H1 (cell line): ENCODE results near the gene ACTC1. TPM values are rescaled to one million over a fixed set of nuclear protein-coding genes. Genes with fewer than 3 reads are reported as not detected.

Experiments
- CEBPB ChIP-seq: IDR thresholded peaks from 2 replicates; pipeline ENCODE4 v1.6.1; 2012; ENCODE audit warnings: low read depth, low read length
- CTCF ChIP-seq, 3 experiments: IDR thresholded peaks; 1 replicate in 2 of 3; 2 replicates in 1 of 3; pipeline versions ENCODE4 v1.5.1 to v1.6.1; 2011; ENCODE audit warnings: low read length in 3 of 3, mild to moderate bottlenecking in 3 of 3, inconsistent platforms in 2 of 3, low read depth in 1 of 3, moderate library complexity in 1 of 3; ENCODE audit not compliant: insufficient read depth in 1 of 3; ENCODE audit errors: control extremely low read depth in 1 of 3
- EP300 ChIP-seq, 2 experiments: IDR thresholded peaks; 1 replicate in 1 of 2; 2 replicates in 1 of 2; pipeline ENCODE4 v1.6.1; 2011 to 2012; ENCODE audit warnings: low read depth in 2 of 2, low read length in 2 of 2, mild to moderate bottlenecking in 2 of 2, borderline replicate concordance in 1 of 2, inconsistent platforms in 1 of 2, moderate library complexity in 1 of 2
- POLR2A ChIP-seq, 2 experiments: IDR thresholded peaks; 1 replicate in 1 of 2; 2 replicates in 1 of 2; pipeline ENCODE4 v1.6.1; 2011; ENCODE audit warnings: low read depth in 2 of 2, low read length in 2 of 2, mild to moderate bottlenecking in 2 of 2; ENCODE audit errors: control extremely low read depth in 1 of 2
- POU5F1 ChIP-seq: IDR thresholded peaks from 2 replicates; pipeline ENCODE4 v1.6.1; 2011; ENCODE audit warnings: low read depth, mild to moderate bottlenecking, low read length, moderate library complexity
- TBP ChIP-seq: IDR thresholded peaks from 2 replicates; pipeline ENCODE4 v1.6.1; 2011; ENCODE audit warnings: low read depth, low read length, improper control_type of control experiment
- ZNF274 ChIP-seq: IDR thresholded peaks from 2 replicates; pipeline ENCODE4 v1.7.0; 2012; ENCODE audit warnings: low read length, borderline replicate concordance; ENCODE audit errors: extremely low read depth
- polyA plus RNA-seq, 7 experiments: library from polyadenylated mRNA; depleted of rRNA in 3 of 7; stranded (reverse) in 5 of 7; unstranded in 2 of 7; fragments of >200 nt in 5 of 7; fragments of 200-250 nt in 2 of 7; gene quantifications; 1 replicate in 5 of 7; 2 replicates in 1 of 7; 4 replicates in 1 of 7; pipeline versions ENCODE4 v1.2.1 to v1.2.3, GENCODE V29; 2011 to 2013; ENCODE audit warnings: missing spikeins in 2 of 7, mixed read lengths in 2 of 7
- total RNA-seq: library from RNA; stranded (reverse); fragmentation: NEBNext Ultra II Directional; extraction: Animal tissue kit (Norgen Biotek cat#: 25700); gene quantifications from 2 replicates; pipeline ENCODE4 v1.2.1, GENCODE V29; 2021

The ACTC1 gene
- total and polyA plus RNA-seq, 2 of the 8 experiments (the other 6 are each of a cell fraction or from before 2014, with no cell fraction given) = 37.6 to 90.0 TPM

- TF ChIP-seq CTCF (IDR thresholded peaks at IDR 0.05; ENCODE audit: control extremely low read depth in 1 of 3, insufficient read depth in 1 of 3, low read depth in 1 of 3, low read length in 3 of 3) = no peak
- no peak for TF ChIP-seq POLR2A (IDR thresholded peaks at IDR 0.05; ENCODE audit: control extremely low read depth in 1 of 2, low read depth in 2 of 2, low read length in 2 of 2)
- TF ChIP-seq ZNF274 = no peak
- TF ChIP-seq POU5F1 = no peak
- TF ChIP-seq EP300 (IDR thresholded peaks at IDR 0.05; ENCODE audit: borderline replicate concordance in 1 of 2, low read depth in 2 of 2, low read length in 2 of 2) = no peak
- TF ChIP-seq TBP = no peak
- TF ChIP-seq CEBPB = no peak
Observed at GRCh38 chr15:34783991-34784390, 11.4 kb downstream of the ACTC1 start (continued).
